HepG2 (cell line): ENCODE data around the gene CSHL1. TPM values are rescaled to one million over a fixed set of nuclear protein-coding genes. Genes with fewer than 3 reads are reported as not detected.
A peak's percentile ranks its signal among the peaks of the same experiment; 100 is the strongest.

Source experiments
- CENPT ChIP-seq: sonication (generic); formaldehyde crosslinking; IDR thresholded peaks from 2 replicates; pipeline ENCODE4 v1.8.0; 2022; ENCODE audit warnings: low read depth, mild to moderate bottlenecking, moderate library complexity, missing genetic modification reagents
- CREB3 ChIP-seq: sonication (generic); formaldehyde crosslinking; IDR thresholded peaks from 2 replicates; pipeline ENCODE4 v1.5.0; 2020; ENCODE audit warnings: missing genetic modification reagents
- FOXA1 ChIP-seq, 2 experiments: fragments of 450-650 bp in 1 of 2; sonication (generic) in 1 of 2; formaldehyde crosslinking in 1 of 2; IDR thresholded peaks; 2 replicates each; pipeline versions ENCODE4 v1.4.0 to v1.6.1; 2016 to 2020; ENCODE audit warnings: missing genetic modification reagents in 1 of 2
- POGZ ChIP-seq: sonication (generic); formaldehyde crosslinking; IDR thresholded peaks from 2 replicates; pipeline ENCODE4 v1.4.0; 2020; ENCODE audit warnings: mild to moderate bottlenecking, missing genetic modification reagents
- SMAD1 ChIP-seq: sonication (generic); formaldehyde crosslinking; IDR thresholded peaks from 2 replicates; pipeline ENCODE4 v1.4.0; 2020; ENCODE audit warnings: missing genetic modification reagents, low read depth, mild to moderate bottlenecking, borderline replicate concordance
- SOX13 ChIP-seq, 3 experiments: fragments of 450-650 bp in 1 of 3; sonication (generic) in 1 of 3; formaldehyde crosslinking in 1 of 3; IDR thresholded peaks in 2 of 3; conservative IDR thresholded peaks in 1 of 3; 2 replicates each; pipeline versions ENCODE4 v1.5.0 to v1.6.1; 2016 to 2020; ENCODE audit warnings: antibody characterized with exemption in 1 of 3, mild to moderate bottlenecking in 1 of 3, missing compliant biosample characterization in 1 of 3, missing genetic modification reagents in 1 of 3, moderate library complexity in 1 of 3
- TFAP4 ChIP-seq: sonication (generic); IDR thresholded peaks from 2 replicates; pipeline ENCODE4 v1.6.1; 2016; ENCODE audit warnings: low read depth, borderline replicate concordance
- ZNF12 ChIP-seq: sonication (generic); formaldehyde crosslinking; IDR thresholded peaks from 2 replicates; pipeline ENCODE4 v1.5.0; 2020; ENCODE audit warnings: missing genetic modification reagents
- ZNF160 ChIP-seq: sonication (generic); formaldehyde crosslinking; IDR thresholded peaks from 2 replicates; pipeline ENCODE4 v1.8.0; 2022; ENCODE audit warnings: mild to moderate bottlenecking, inconsistent platforms, missing genetic modification reagents
- ZNF230 ChIP-seq: sonication (generic); formaldehyde crosslinking; IDR thresholded peaks from 2 replicates; pipeline ENCODE4 v1.4.0; 2020; ENCODE audit warnings: mild to moderate bottlenecking, missing genetic modification reagents
- ZNF281 ChIP-seq: sonication (generic); formaldehyde crosslinking; IDR thresholded peaks from 2 replicates; pipeline ENCODE4 v1.4.0; 2020; ENCODE audit warnings: missing genetic modification reagents, borderline replicate concordance
- ZNF383 ChIP-seq: sonication (generic); formaldehyde crosslinking; IDR thresholded peaks from 2 replicates; pipeline ENCODE4 v1.4.0; 2020; ENCODE audit warnings: missing genetic modification reagents, mild to moderate bottlenecking, borderline replicate concordance
- polyA plus RNA-seq, 8 experiments: library from polyadenylated mRNA; depleted of rRNA in 3 of 8; stranded (reverse) in 7 of 8; unstranded in 1 of 8; fragments of >200 nt; fragmentation: Illumina TruSeq in 4 of 8; extraction: Trizol in 4 of 8; gene quantifications; 2 replicates each; pipeline versions ENCODE4 v1.2.1 to v1.2.3, GENCODE V29; 2011 to 2016; ENCODE audit warnings: low read depth in 4 of 8, missing spikeins in 1 of 8, mixed read lengths in 1 of 8; ENCODE audit not compliant: insufficient read depth in 1 of 8
- total RNA-seq, 5 experiments: library from RNA; depleted of rRNA; stranded (reverse); fragments of >200 nt; fragmentation: Illumina TruSeq; extraction: Trizol; gene quantifications; 2 replicates each; pipeline ENCODE4 v1.2.3, GENCODE V29; 2016; ENCODE audit warnings: low read depth in 1 of 5

Gene CSHL1
- total and polyA plus RNA-seq, 2 of the 13 experiments (the other 11 are each of a cell fraction or from before 2014, with no cell fraction given), result not detected

- TF ChIP-seq ZNF160 (CRISPR knock-in tag) (no peak), ZNF12 (CRISPR knock-in tag) (no peak), SMAD1 (CRISPR knock-in tag) (no peak), ZNF281 (CRISPR knock-in tag) (no peak), CREB3 (no peak), ZNF383 (CRISPR knock-in tag) (no peak), POGZ (CRISPR knock-in tag) (no peak), SOX13 (IDR thresholded peaks at IDR 0.05) (no peak), SOX13 (CRISPR knock-in tag; conservative IDR thresholded peaks at IDR 0.05 in 1 of 2, IDR thresholded peaks at IDR 0.05 in 1 of 2) (no peak), ZNF230 (no peak), FOXA1 (IDR thresholded peaks at IDR 0.05) (no peak), FOXA1 (CRISPR knock-in tag; IDR thresholded peaks at IDR 0.05) (no peak), TFAP4 (peak; percentile 49; the same call in 1 of the 2 replicates), CENPT (CRISPR knock-in tag) (no peak)
Measured at GRCh38 chr17:63911657-63912100, 621 bp upstream of the CSHL1 start (continued).
